D721Med (cell line): Measurements from ENCODE around the gene PEAK1.

ENCODE experiments used
- DNase-seq: peaks from one replicate; pipeline ENCODE4 v3.0.0; 2011; ENCODE audit warnings: low spot score; ENCODE audit not compliant: insufficient read length
- FAIRE-seq: peaks from 2 replicates; lab custom pipeline; 2011; peaks lifted over from hg19 to GRCh38; lab: Jason Lieb, UNC
- TF ChIP-seq, protein P1 (sequence below): IDR thresholded peaks from 2 replicates; pipeline ENCODE4 v1.5.1; 2012; ENCODE audit warnings: mild to moderate bottlenecking, control low read depth; ENCODE audit not compliant: insufficient read depth; ENCODE audit errors: missing control alignments

Gene PEAK1

DNA sequence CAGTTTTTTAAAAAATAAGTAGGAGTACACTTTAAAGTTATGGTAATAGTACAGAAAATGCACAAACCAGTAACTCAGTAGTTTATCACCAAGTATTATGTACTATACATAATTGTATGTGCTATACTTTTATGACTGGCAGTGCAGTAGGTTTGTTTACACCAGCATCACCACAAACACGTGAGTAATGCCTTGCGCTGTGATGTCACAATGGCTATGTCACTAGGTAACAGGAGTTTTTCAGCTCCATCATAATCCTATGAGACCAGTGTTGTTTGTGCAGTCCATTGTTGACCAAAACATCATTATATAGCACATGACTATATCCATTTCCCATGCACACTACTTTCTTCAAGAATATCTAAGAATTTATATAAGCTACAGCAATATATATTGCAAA lies 280.6 kb downstream of the PEAK1 start:
- TF ChIP-seq, protein P1, sequence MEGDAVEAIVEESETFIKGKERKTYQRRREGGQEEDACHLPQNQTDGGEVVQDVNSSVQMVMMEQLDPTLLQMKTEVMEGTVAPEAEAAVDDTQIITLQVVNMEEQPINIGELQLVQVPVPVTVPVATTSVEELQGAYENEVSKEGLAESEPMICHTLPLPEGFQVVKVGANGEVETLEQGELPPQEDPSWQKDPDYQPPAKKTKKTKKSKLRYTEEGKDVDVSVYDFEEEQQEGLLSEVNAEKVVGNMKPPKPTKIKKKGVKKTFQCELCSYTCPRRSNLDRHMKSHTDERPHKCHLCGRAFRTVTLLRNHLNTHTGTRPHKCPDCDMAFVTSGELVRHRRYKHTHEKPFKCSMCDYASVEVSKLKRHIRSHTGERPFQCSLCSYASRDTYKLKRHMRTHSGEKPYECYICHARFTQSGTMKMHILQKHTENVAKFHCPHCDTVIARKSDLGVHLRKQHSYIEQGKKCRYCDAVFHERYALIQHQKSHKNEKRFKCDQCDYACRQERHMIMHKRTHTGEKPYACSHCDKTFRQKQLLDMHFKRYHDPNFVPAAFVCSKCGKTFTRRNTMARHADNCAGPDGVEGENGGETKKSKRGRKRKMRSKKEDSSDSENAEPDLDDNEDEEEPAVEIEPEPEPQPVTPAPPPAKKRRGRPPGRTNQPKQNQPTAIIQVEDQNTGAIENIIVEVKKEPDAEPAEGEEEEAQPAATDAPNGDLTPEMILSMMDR, result no peak
- DNase-seq (no peak), FAIRE-seq (no peak)

DNA sequence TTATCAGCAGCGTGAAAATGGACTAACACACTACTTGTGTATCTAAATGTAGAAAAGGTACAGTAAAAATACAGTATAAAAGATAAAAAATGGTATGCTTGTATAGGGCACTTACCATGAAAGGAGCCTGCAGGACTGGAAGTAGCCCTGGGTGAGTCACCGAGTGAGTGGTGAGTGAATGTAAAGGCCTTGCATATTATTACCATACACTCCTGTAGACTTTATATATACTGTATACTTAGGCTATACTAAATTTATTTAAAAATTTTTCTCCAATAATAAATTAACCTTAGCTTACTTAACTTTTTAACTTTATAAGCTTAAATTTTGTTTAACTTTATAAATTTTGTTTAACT lies 281.8 kb downstream of the PEAK1 start:
- FAIRE-seq, result no peak
- no peak for DNase-seq
- TF ChIP-seq, protein P1, result no peak

DNA sequence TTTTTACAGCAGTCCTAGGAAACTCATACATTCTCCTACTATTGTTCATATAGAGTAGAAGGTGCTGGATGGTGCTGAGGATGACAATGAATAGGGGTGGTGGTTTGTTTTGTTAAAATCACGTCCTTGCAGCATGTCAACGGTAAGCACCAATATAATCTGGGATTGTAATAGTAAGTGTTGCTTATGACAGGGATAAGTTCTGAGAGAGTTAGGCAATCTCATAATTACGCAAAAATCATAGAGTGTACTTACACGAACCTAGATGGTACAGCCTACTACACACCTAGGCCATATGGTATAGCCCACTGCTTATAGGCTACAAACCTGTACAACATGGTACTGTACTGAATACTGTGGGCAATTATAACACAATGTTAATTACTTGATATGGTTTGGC lies 284.7 kb downstream of the PEAK1 start:
- TF ChIP-seq, protein P1, result no peak
- FAIRE-seq, result no peak
- no peak for DNase-seq

DNA sequence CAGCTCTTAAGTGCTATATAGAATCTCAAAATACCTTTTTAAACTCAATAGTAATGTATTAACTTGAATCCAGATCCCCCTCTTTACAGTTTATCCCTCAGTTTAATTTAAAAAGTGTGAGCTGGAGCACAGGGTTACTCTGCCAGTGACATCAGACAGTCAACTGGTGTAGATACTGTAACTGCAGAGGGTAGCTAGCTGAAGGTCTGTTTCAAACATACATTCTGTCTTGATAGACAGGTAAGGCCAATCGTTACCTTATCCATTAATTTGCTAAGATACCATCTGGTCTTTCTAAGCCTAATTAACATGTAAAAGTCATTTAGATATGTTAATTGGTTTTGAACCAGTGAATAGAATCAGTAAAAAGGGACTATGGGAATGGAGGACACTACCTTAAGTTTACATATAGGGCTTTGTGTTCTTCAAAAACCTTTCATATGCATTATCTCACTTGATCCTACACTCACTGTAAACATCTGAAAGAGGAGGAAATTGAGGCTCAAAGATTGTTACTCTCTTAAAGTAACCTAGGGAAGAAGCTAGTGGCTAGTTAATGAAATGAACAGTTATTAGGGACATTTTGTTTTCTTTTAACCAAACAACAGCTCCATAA lies 289.5 kb downstream of the PEAK1 start:
- DNase-seq (no peak), FAIRE-seq (no peak)
- TF ChIP-seq, protein P1, result no peak

DNA sequence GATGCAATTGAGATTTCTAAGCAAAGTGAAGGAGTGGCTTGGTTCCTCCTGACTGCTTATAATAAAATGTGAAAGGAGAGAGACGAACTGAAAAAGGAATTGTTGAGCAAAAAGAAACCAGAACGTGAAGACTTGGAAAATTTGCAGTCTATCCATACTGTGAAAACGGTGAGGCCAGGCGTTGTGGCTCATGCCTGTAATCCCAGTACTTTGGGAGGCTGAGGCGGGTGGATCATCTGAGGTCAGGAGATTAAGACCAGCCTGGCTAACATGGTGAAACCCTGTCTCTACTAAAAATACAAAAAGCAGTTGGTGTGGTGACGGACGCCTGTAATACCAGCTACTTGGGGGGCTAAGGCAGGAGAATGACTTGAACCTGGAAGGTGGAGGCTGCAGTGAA lies 292.3 kb downstream of the PEAK1 start:
- DNase-seq (no peak), FAIRE-seq (no peak)
- TF ChIP-seq, protein P1, result no peak

DNA sequence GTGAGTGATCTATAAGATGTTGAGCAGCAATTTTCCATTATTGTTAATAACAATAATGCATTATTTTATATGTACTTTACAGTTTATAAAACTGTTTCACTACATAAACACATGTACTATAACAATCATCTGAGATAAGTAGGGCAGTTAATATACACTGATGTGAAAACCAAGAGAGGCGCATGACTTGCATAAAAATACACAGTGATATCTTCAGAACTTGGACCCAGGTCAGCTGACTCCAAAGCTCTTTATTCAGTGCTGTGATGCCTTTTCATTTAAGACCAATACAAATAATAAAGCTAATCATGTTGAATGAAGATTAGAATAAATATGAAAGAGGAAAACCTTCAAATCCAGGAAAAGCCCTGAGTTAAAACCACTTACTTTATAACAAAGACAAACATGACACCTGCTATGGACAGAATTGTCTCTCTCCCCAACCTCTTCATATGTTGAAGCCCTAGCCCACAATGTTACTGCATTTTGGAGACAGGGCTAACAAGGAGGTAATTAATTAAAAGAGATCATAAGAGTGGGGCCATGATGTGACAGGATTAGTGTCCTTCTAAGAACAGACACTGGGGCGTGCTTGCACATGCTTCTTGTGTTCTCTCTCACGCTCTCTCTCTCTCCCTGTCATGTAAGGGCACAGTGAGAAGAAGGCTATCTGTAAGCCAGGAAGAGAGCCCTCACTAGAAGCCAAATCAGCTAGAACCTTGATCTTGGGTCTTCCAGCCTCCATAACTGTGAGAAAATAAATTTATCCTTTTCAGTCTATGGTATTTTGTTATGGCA lies 293.2 kb downstream of the PEAK1 start:
- FAIRE-seq, result peak; percentile 68
- TF ChIP-seq, protein P1, result no peak

DNA sequence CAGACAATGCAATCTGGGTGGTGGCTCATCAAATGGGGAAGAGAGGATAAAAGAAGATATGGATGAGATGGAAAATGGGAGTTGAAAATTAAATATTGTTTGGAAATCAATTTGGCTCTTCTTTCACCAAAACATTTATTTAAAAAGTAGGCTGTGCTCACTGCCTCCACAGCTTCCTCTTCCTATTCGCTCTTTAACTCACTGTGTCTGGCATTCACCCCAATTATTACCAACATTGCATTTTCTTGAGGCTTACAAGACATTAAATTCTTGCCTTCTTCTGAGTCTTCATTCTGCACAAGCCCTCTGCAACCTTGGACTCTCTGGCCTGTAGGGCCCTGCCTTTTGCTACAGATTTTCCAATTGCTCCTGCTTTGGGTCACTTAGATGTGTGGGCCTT lies 296.1 kb downstream of the PEAK1 start:
- DNase-seq, result no peak
- TF ChIP-seq, protein P1, result no peak
- FAIRE-seq, result no peak

More for the DNA sequence above, 293.2 kb downstream of the PEAK1 start:
- DNase-seq, result no peak
